SKM-1 (cell line): ENCODE results near the gene PCDH19.
"Not testable (repeated sequence)": the region's sequence is repeated elsewhere in the genome, so short reads cannot be mapped to it uniquely, and the experiment has no call there.

Experiments
- DNase-seq: peaks from one replicate; lab custom pipeline; 2025; ENCODE audit not compliant: unreplicated experiment; lab: John Stamatoyannopoulos, UW

The PCDH19 gene

GRCh38 chrX:100409610-100410590 lies at the start of gene PCDH19:
TSS of gene PCDH19 (minus strand) at chrX:100410273. CDS start at chrX:100408597, 1,676 bp downstream.
- DNase-seq: no peak

- no peak for DNase-seq
These were observed 39.9 kb upstream of the PCDH19 start for GRCh38 chrX:100449696-100450608.

- no peak for DNase-seq
These were observed 37.8 kb upstream of the PCDH19 start for GRCh38 chrX:100447655-100448397.

- no peak for DNase-seq
These were observed 35.5 kb upstream of the PCDH19 start for GRCh38 chrX:100445593-100445992.

- not testable (repeated sequence) for DNase-seq
These were observed 31.2 kb upstream of the PCDH19 start for GRCh38 chrX:100441321-100441720.

- DNase-seq: no peak
These were observed 29.9 kb upstream of the PCDH19 start for GRCh38 chrX:100440006-100440405.

- DNase-seq: no peak
These were observed 25.7 kb upstream of the PCDH19 start for GRCh38 chrX:100435726-100436125.

- DNase-seq: no peak
These were observed 13.9 kb upstream of the PCDH19 start for GRCh38 chrX:100424012-100424411.

GRCh38 chrX:100418556-100418955 lies 8.5 kb upstream of the PCDH19 start:
- no peak for DNase-seq

- no peak for DNase-seq
These were observed 7.6 kb upstream of the PCDH19 start for GRCh38 chrX:100417681-100418080.

- no peak for DNase-seq
These were observed 3.2 kb upstream of the PCDH19 start for GRCh38 chrX:100413229-100413628.

GRCh38 chrX:100411802-100412715 lies 2.0 kb upstream of the PCDH19 start:
- no peak for DNase-seq

GRCh38 chrX:100410901-100411801 lies 1.1 kb upstream of the PCDH19 start:
- DNase-seq: no peak

GRCh38 chrX:100408713-100409609 lies 1.1 kb downstream of the PCDH19 start:
- no peak for DNase-seq

- no peak for DNase-seq
These were observed 2.0 kb downstream of the PCDH19 start for GRCh38 chrX:100407784-100408712.

GRCh38 chrX:100407147-100407783 lies 2.8 kb downstream of the PCDH19 start:
- DNase-seq: no peak
